GM18507 (cell line): ENCODE measurements around the gene MRPL10.
"Not testable (repeated sequence)": the region's sequence is repeated elsewhere in the genome, so short reads cannot be mapped to it uniquely, and the experiment has no call there.

Source experiments
- DNase-seq: peaks from one replicate; pipeline ENCODE4 v3.0.0; 2011; ENCODE audit warnings: low read depth; ENCODE audit not compliant: insufficient read length; ENCODE audit errors: extremely low spot score
- FAIRE-seq: peaks from 2 replicates; lab custom pipeline; 2011; peaks lifted over from hg19 to GRCh38; lab: Jason Lieb, UNC

Gene MRPL10

GRCh38 chr17:47803201-47803600 lies 28.1 kb downstream of the MRPL10 start:
- no peak for FAIRE-seq

GRCh38 chr17:47802341-47803022 lies 28.9 kb downstream of the MRPL10 start:
- DNase-seq (peak; percentile 67), FAIRE-seq (peak; percentile 91)

More at GRCh38 chr17:47803201-47803600, 28.1 kb downstream of the MRPL10 start:
- no peak for DNase-seq

- FAIRE-seq (no peak), DNase-seq (no peak)
These were observed 29.4 kb downstream of the MRPL10 start for GRCh38 chr17:47801906-47802305.

GRCh38 chr17:47801176-47801765 lies 30.1 kb downstream of the MRPL10 start:
- FAIRE-seq, result no peak
- DNase-seq, result no peak

GRCh38 chr17:47800686-47801085 lies 30.7 kb downstream of the MRPL10 start:
- DNase-seq (no peak), FAIRE-seq (no peak)

GRCh38 chr17:47797797-47798196 lies 33.5 kb downstream of the MRPL10 start:
- no peak for DNase-seq

GRCh38 chr17:47792979-47793378 lies 38.4 kb downstream of the MRPL10 start:
- FAIRE-seq, result no peak
- no peak for DNase-seq

More at GRCh38 chr17:47797797-47798196, 33.5 kb downstream of the MRPL10 start:
- no peak for FAIRE-seq

GRCh38 chr17:47792457-47792856 lies 38.9 kb downstream of the MRPL10 start:
- DNase-seq (no peak), FAIRE-seq (no peak)

GRCh38 chr17:47791025-47791424 lies 40.3 kb downstream of the MRPL10 start:
- DNase-seq (no peak), FAIRE-seq (no peak)

GRCh38 chr17:47789611-47790561 lies 41.5 kb downstream of the MRPL10 start:
- peak; percentile 46 for DNase-seq
- FAIRE-seq, result no peak

GRCh38 chr17:47785538-47786123 lies 45.7 kb downstream of the MRPL10 start:
- FAIRE-seq (no peak), DNase-seq (no peak)

- DNase-seq (no peak), FAIRE-seq (no peak)
These were observed 49.9 kb downstream of the MRPL10 start for GRCh38 chr17:47781397-47781796.

- no peak for DNase-seq
- no peak for FAIRE-seq
These were observed 53.1 kb downstream of the MRPL10 start for GRCh38 chr17:47778184-47778635.

GRCh38 chr17:47776330-47777197 lies 54.8 kb downstream of the MRPL10 start:
- FAIRE-seq, result peak; percentile 85
- peak; percentile 54 for DNase-seq

GRCh38 chr17:47774987-47775580 lies 56.3 kb downstream of the MRPL10 start:
- DNase-seq (no peak), FAIRE-seq (no peak)

GRCh38 chr17:47774331-47774730 lies 57.0 kb downstream of the MRPL10 start:
- FAIRE-seq, result no peak
- no peak for DNase-seq

- not testable (repeated sequence) for DNase-seq, FAIRE-seq
These were observed 57.7 kb downstream of the MRPL10 start for GRCh38 chr17:47773649-47774048.
